ENCODE data around the gene GCK.
A peak's percentile ranks its signal among the peaks of the same experiment; 100 is the strongest.

Gene GCK

DNA sequence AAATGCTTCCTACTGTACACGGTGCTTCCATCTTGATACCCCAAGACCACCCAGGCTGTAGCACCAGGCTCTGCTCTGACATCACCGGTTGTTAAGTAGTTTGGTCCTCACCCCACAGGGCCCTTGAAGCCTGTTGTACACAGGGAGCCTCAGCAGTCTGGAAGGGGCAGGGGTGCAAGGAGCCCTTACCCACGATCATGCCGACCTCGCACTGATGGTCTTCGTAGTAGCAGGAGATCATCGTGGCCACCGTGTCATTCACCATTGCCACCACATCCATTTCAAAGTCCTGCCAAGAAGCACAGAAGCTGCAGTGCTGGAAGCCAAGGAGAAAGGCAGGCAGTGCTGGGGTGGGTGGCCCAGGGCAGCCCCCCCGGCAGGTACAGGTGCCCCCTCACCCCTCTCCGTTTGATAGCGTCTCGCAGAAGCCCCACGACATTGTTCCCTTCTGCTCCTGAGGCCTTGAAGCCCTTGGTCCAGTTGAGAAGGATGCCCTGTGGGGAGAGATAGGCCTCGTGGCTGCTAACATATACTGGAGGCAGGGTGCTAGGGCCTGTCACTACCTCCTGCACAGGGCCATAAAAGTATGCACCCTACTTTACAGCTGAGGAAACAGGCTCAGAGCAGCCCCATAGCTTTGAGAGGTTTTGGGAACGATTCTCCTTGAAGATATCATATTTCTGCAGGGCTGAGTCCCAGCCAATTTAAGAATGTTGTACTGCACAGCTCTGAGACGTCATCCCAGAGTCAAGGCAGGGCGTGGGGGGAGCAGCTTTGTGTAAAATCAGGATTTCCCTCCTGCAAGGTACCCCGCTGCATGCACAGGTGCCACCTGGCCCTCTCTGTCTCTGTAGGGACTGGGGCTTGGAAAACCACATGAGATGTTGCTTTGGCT lies 39.4 kb downstream of the GCK start:
- Histone ChIP-seq H3K9me3 (ENCODE audit: control insufficient read depth, low read length) (no peaks in the 10 kb centered on the region), H3K4me3 (ENCODE audit: insufficient read depth, low read depth, low read length) (no peak overlapping the region), H3K36me3 (ENCODE audit: control insufficient read depth, insufficient read depth, low read length) (no peaks in the 10 kb centered on the region), H3K27me3 (ENCODE audit: control insufficient read depth, insufficient read depth, low read length, poor library complexity, severe bottlenecking) (peaks cover 17% of the 10 kb centered on the region), H3K27ac (ENCODE audit: insufficient read depth, low read depth, low read length, poor library complexity, severe bottlenecking) (no peak overlapping the region), H3K4me1 (ENCODE audit: control insufficient read depth, insufficient read depth, low read length) (peaks cover 16% of the 10 kb centered on the region)
- WGBS, 2 experiments, result 93 to 94% methylated on average over 18 of the region's 18 CpGs

- Histone ChIP-seq H3K27me3 (ENCODE audit: control insufficient read depth, insufficient read depth, low read length, poor library complexity, severe bottlenecking) (peaks cover 25% of the 10 kb centered on the region), H3K27ac (ENCODE audit: insufficient read depth, low read depth, low read length, poor library complexity, severe bottlenecking) (no peak overlapping the region), H3K9me3 (ENCODE audit: control insufficient read depth, low read length) (no peaks in the 10 kb centered on the region), H3K4me1 (ENCODE audit: control insufficient read depth, insufficient read depth, low read length) (peaks cover 16% of the 10 kb centered on the region), H3K36me3 (ENCODE audit: control insufficient read depth, insufficient read depth, low read length) (no peaks in the 10 kb centered on the region), H3K4me3 (ENCODE audit: insufficient read depth, low read depth, low read length) (no peak overlapping the region)
- 94% methylated on average over 9 of the region's 9 CpGs for WGBS, 2 experiments
These were observed 40.2 kb downstream of the GCK start for GRCh38 chr7:44148961-44149536.

DNA sequence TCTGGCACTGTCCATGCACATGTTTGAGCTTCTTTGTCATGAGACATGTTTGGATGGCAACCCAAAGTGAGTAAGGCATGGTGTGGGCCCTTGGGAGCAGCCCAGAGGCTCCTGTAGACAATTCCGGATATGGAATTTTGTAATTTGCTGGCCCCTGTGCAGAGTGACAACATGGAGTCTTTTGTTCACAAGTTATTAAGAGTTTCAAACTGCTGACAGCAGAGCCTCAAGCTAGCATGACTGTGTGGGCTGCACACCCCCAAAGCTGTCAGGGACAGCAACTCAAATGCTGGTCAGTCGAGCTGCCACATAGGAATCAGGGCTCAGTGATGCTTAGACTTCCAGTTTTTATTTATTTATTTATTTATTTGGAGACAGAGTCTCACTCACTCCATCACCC lies 41.1 kb downstream of the GCK start:
- H3K4me3 ChIP-seq (ENCODE audit: insufficient read depth, low read depth, low read length), result no peak overlapping the region
- no peaks in the 10 kb centered on the region for H3K36me3 ChIP-seq (ENCODE audit: control insufficient read depth, insufficient read depth, low read length)
- no peak overlapping the region for H3K27ac ChIP-seq (ENCODE audit: insufficient read depth, low read depth, low read length, poor library complexity, severe bottlenecking)
- peaks cover 16% of the 10 kb centered on the region for H3K4me1 ChIP-seq (ENCODE audit: control insufficient read depth, insufficient read depth, low read length)
- 97 to 99% methylated on average over 2 of the region's 2 CpGs for WGBS, 2 experiments
- no peaks in the 10 kb centered on the region for H3K9me3 ChIP-seq (ENCODE audit: control insufficient read depth, low read length)
- H3K27me3 ChIP-seq (ENCODE audit: control insufficient read depth, insufficient read depth, low read length, poor library complexity, severe bottlenecking), result peaks cover 29% of the 10 kb centered on the region

- Histone ChIP-seq H3K27ac (ENCODE audit: insufficient read depth, low read depth, low read length, poor library complexity, severe bottlenecking) (no peak overlapping the region), H3K9me3 (ENCODE audit: control insufficient read depth, low read length) (no peaks in the 10 kb centered on the region), H3K36me3 (ENCODE audit: control insufficient read depth, insufficient read depth, low read length) (no peaks in the 10 kb centered on the region), H3K4me1 (ENCODE audit: control insufficient read depth, insufficient read depth, low read length) (peaks cover 16% of the 10 kb centered on the region), H3K27me3 (ENCODE audit: control insufficient read depth, insufficient read depth, low read length, poor library complexity, severe bottlenecking) (peaks cover 29% of the 10 kb centered on the region), H3K4me3 (ENCODE audit: insufficient read depth, low read depth, low read length) (no peak overlapping the region)
- WGBS, 2 experiments, result 76 to 77% methylated on average over 33 of the region's 33 CpGs
These were observed 41.9 kb downstream of the GCK start for GRCh38 chr7:44147026-44147991.

GRCh38 chr7:44145969-44146911 lies 43.0 kb downstream of the GCK start:
- no peak overlapping the region for H3K27ac ChIP-seq (ENCODE audit: insufficient read depth, low read depth, low read length, poor library complexity, severe bottlenecking)

GRCh38 chr7:44145479-44145968 lies 43.7 kb downstream of the GCK start:
- Histone ChIP-seq H3K36me3 (ENCODE audit: control insufficient read depth, insufficient read depth, low read length) (no peaks in the 10 kb centered on the region), H3K4me3 (ENCODE audit: insufficient read depth, low read depth, low read length) (peak overlapping the region; percentile 24), H3K27me3 (ENCODE audit: control insufficient read depth, insufficient read depth, low read length, poor library complexity, severe bottlenecking) (peaks cover 29% of the 10 kb centered on the region), H3K4me1 (ENCODE audit: control insufficient read depth, insufficient read depth, low read length) (peaks cover 16% of the 10 kb centered on the region), H3K9me3 (ENCODE audit: control insufficient read depth, low read length) (no peaks in the 10 kb centered on the region), H3K27ac (ENCODE audit: insufficient read depth, low read depth, low read length, poor library complexity, severe bottlenecking) (no peak overlapping the region)
- WGBS, 2 experiments, result 26 to 27% methylated on average over 53 of the region's 53 CpGs

More at GRCh38 chr7:44145969-44146911, 43.0 kb downstream of the GCK start:
- no peaks in the 10 kb centered on the region for H3K36me3 ChIP-seq (ENCODE audit: control insufficient read depth, insufficient read depth, low read length)
- H3K9me3 ChIP-seq (ENCODE audit: control insufficient read depth, low read length), result no peaks in the 10 kb centered on the region
- peak overlapping the region; percentile 24 for H3K4me3 ChIP-seq (ENCODE audit: insufficient read depth, low read depth, low read length)
- peaks cover 16% of the 10 kb centered on the region for H3K4me1 ChIP-seq (ENCODE audit: control insufficient read depth, insufficient read depth, low read length)
- 32 to 33% methylated on average over 61 to 63 of the region's 65 CpGs for WGBS, 2 experiments
- H3K27me3 ChIP-seq (ENCODE audit: control insufficient read depth, insufficient read depth, low read length, poor library complexity, severe bottlenecking), result peaks cover 29% of the 10 kb centered on the region

DNA sequence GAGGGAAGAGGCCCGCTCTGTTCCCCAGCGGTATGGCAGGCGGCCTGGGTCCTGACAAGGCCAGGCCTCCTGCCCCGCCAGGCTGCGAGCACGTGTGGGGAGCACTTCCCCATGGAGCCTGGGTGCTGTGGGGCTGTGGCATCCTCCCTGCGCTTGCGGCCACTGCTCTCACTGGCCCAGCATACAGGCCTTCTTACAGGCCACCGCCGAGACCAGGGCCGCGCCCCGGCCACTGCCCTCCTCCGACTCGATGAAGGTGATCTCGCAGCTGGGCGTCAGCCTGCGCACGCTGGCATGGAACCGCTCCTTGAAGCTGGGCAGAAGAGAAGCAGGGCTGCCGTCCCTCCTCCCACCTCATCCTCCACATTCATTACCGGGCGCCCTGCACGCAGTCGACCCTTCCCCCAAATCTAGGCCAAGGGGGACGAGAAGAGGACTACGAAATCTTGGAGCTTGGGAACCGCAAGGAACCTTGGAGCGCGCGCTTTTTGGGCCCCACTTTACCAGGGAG lies 44.2 kb downstream of the GCK start:
- peaks cover 29% of the 10 kb centered on the region for H3K27me3 ChIP-seq (ENCODE audit: control insufficient read depth, insufficient read depth, low read length, poor library complexity, severe bottlenecking)
- H3K4me3 ChIP-seq (ENCODE audit: insufficient read depth, low read depth, low read length), result peak overlapping the region; percentile 24
- WGBS, 2 experiments, result 87 to 88% methylated on average over 31 of the region's 31 CpGs
- peaks cover 16% of the 10 kb centered on the region for H3K4me1 ChIP-seq (ENCODE audit: control insufficient read depth, insufficient read depth, low read length)
- H3K36me3 ChIP-seq (ENCODE audit: control insufficient read depth, insufficient read depth, low read length), result no peaks in the 10 kb centered on the region
- no peaks in the 10 kb centered on the region for H3K9me3 ChIP-seq (ENCODE audit: control insufficient read depth, low read length)
- no peak overlapping the region for H3K27ac ChIP-seq (ENCODE audit: insufficient read depth, low read depth, low read length, poor library complexity, severe bottlenecking)

DNA sequence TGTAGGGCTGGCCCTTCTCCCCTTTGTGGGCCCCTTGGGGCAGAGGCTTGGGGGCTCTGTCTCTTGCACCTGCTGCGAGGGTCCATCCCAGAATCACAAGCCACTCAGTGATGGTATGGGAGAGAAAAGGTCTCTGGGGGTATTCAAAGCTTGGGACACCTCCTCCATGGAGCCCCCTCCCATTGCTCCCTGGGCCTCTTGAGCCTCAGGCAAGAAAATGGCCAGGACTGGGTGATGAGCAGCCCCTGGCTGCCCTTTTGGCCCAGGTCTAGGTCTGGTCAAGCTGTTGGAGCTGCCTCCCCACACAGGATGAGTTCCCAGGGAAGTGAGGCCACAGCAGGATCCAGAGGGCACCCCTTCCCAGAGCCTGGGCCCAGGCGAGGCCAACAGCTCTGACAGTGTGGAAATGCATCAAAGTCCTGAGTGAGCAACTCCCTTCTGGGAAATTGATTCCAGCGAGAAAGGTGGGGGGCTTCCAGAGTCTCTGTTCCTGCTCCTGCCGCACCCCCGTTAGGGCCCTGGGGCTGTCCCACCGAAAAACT lies 44.7 kb downstream of the GCK start:
- H3K4me3 ChIP-seq (ENCODE audit: insufficient read depth, low read depth, low read length), result no peak overlapping the region
- H3K27ac ChIP-seq (ENCODE audit: insufficient read depth, low read depth, low read length, poor library complexity, severe bottlenecking), result no peak overlapping the region
- H3K27me3 ChIP-seq (ENCODE audit: control insufficient read depth, insufficient read depth, low read length, poor library complexity, severe bottlenecking), result peaks cover 29% of the 10 kb centered on the region
- no peaks in the 10 kb centered on the region for H3K36me3 ChIP-seq (ENCODE audit: control insufficient read depth, insufficient read depth, low read length)
- 93 to 94% methylated on average over 6 of the region's 6 CpGs for WGBS, 2 experiments
- no peaks in the 10 kb centered on the region for H3K9me3 ChIP-seq (ENCODE audit: control insufficient read depth, low read length)
- peaks cover 16% of the 10 kb centered on the region for H3K4me1 ChIP-seq (ENCODE audit: control insufficient read depth, insufficient read depth, low read length)

Measured in ectodermal cell (in vitro differentiated cells).